Right lobe of liver (tissue), 6 donors: ENCODE data around the gene RASAL3. TPM values are rescaled to one million over a fixed set of nuclear protein-coding genes. Genes with fewer than 3 reads are reported as not detected.

ENCODE experiments used
- ATAC-seq, 4 donors: fragments of 200-7000 bp; cut with Tn5 transposase; one replicate each; pipeline ENCODE4 v1.9.1; 2020; ENCODE audit warnings: mild to moderate bottlenecking in 4 of 4, moderate library complexity in 4 of 4
- DNase-seq, 3 donors: peaks; one replicate each; pipeline ENCODE4 v3.0.0-alpha.2; 2020
- H3K27ac ChIP-seq, 3 donors: fragments of 200-600 bp; one replicate each; pipeline ENCODE4 v1.8.0; 2022
- H3K27me3 ChIP-seq, 2 donors: fragments of 200-600 bp; one replicate each; pipeline ENCODE4 v1.8.0; 2022
- H3K36me3 ChIP-seq, 4 donors: fragments of 200-600 bp; sonication (generic) in 1 of 4; one replicate each; pipeline versions ENCODE4 v1.5.1 to v1.8.0; 2017 to 2022; ENCODE audit warnings: control low read depth in 1 of 4
- H3K4me1 ChIP-seq, 4 donors: fragments of 200-600 bp; sonication (generic) in 1 of 4; one replicate each; pipeline versions ENCODE4 v1.5.1 to v1.8.0; 2017 to 2022; ENCODE audit warnings: control low read depth in 1 of 4
- H3K4me3 ChIP-seq, 3 donors: fragments of 200-600 bp; one replicate each; pipeline ENCODE4 v1.8.0; 2022
- H3K9me3 ChIP-seq, 4 donors: fragments of 200-600 bp; sonication (generic) in 1 of 4; one replicate each; pipeline versions ENCODE4 v1.5.1 to v1.8.0; 2017 to 2022; ENCODE audit warnings: control low read depth in 1 of 4
- CTCF ChIP-seq, 4 donors: fragments of 200-600 bp in 3 of 4; fragments of 450-650 bp in 1 of 4; IDR thresholded peaks; one replicate each; pipeline versions ENCODE4 v1.5.1 to v1.8.0; 2016 to 2022; ENCODE audit warnings: antibody characterized with exemption in 4 of 4, mild to moderate bottlenecking in 2 of 4
- POLR2A ChIP-seq: fragments of 450-650 bp; IDR thresholded peaks from one replicate; pipeline ENCODE4 v1.6.1; 2017; ENCODE audit warnings: antibody characterized with exemption, mild to moderate bottlenecking
- WGBS: methylation state at CpG from one replicate; pipeline ENCODE4 v1.1.6; 2018; ENCODE audit warnings: low coverage, low lambda C conversion rate; ENCODE audit not compliant: insufficient coverage; ENCODE audit errors: missing lambda C conversion rate; 5-methylcytosine and 5-hydroxymethylcytosine counted together
- intact Hi-C, 2 donors: fragments of 100-400 bp; cut with DNase I; formaldehyde crosslinking; loops; one replicate each; pipeline versions ENCODE4 v1.11.2 to v1.14.1; 2022
- total RNA-seq, 6 experiments: library from RNA; depleted of rRNA in 2 of 6; stranded (reverse); fragments of >200 nt in 2 of 6; fragmentation: NEBNext Ultra II Directional in 3 of 6; extraction: Animal tissue kit (Norgen Biotek cat#: 25700) in 3 of 6; gene quantifications; one replicate each; pipeline versions ENCODE4 v1.1.0 to v1.2.4, GENCODE V29; 2016 to 2023
- donor health status: DM: no; HTN: yes; CAD: no.
- donor health status: DM: no; HTN: no; CAD: no.
- donor health status: DM: no; HTN: no; CAD: no.
- donor health status: DM: no; HTN: yes; CAD: no.
- donor health status: DM: no; HTN: yes; CAD: no.

The RASAL3 gene
- total RNA-seq, 6 experiments from 2014 or later: 0.75 to 1.9 (median 1.1) TPM

GRCh38 chr19:15461694-15462093 is 2.6 kb downstream of the RASAL3 start:
- peaks cover 0 to 18% (median 3%) of the 10 kb centered on the region in 4 donors for H3K4me1 ChIP-seq
- DNase-seq (no peak), ATAC-seq (no peak)
- no peak overlapping the region for H3K27ac ChIP-seq
- no peak for TF ChIP-seq CTCF (IDR thresholded peaks at IDR 0.05)
- no peak for TF ChIP-seq POLR2A
- intact Hi-C loops: no loop called here
- no peaks in the 10 kb centered on the region for H3K9me3 ChIP-seq
- no peaks in the 10 kb centered on the region for H3K27me3 ChIP-seq
- no peaks in the 10 kb centered on the region for H3K36me3 ChIP-seq
- 83% methylated on average over 2 of the region's 2 CpGs for WGBS
- no peak overlapping the region for H3K4me3 ChIP-seq

- no peak for DNase-seq
- intact Hi-C loops: loop anchor here in 1 of 2 donors (10.0 kb wide), 1 partner anchor 97 kb away; no protein-coding TSS in a partner anchor
Measured at GRCh38 chr19:15457701-15458484, 6.5 kb downstream of the RASAL3 start.

GRCh38 chr19:15456871-15457700 is 7.3 kb downstream of the RASAL3 start:
- ATAC-seq (no peak), DNase-seq (no peak)
- Histone ChIP-seq H3K27ac (no peak overlapping the region), H3K4me3 (no peak overlapping the region), H3K27me3 (no peaks in the 10 kb centered on the region), H3K36me3 (no peaks in the 10 kb centered on the region), H3K4me1 (peaks cover 0 to 26% (median 3%) of the 10 kb centered on the region in 4 donors), H3K9me3 (no peaks in the 10 kb centered on the region)
- intact Hi-C loops: loop anchor here in 1 of 2 donors (10.0 kb wide), 1 partner anchor 98 kb away; no protein-coding TSS in a partner anchor
- 26% methylated on average over 15 of the region's 86 CpGs for WGBS
- no peak for TF ChIP-seq POLR2A
- no peak for TF ChIP-seq CTCF (IDR thresholded peaks at IDR 0.05)

More at GRCh38 chr19:15457701-15458484, 6.5 kb downstream of the RASAL3 start:
- H3K27ac ChIP-seq: no peak overlapping the region
- H3K36me3 ChIP-seq: no peaks in the 10 kb centered on the region
- TF ChIP-seq POLR2A: no peak
- TF ChIP-seq CTCF (IDR thresholded peaks at IDR 0.05): no peak
- H3K4me3 ChIP-seq: no peak overlapping the region
- no peaks in the 10 kb centered on the region for H3K9me3 ChIP-seq
- peaks cover 0 to 22% (median 3%) of the 10 kb centered on the region in 4 donors for H3K4me1 ChIP-seq
- 49% methylated on average over 23 of the region's 54 CpGs for WGBS
- no peak for ATAC-seq
- no peaks in the 10 kb centered on the region for H3K27me3 ChIP-seq

GRCh38 chr19:15456441-15456840 is 7.9 kb downstream of the RASAL3 start:
- intact Hi-C loops: loop anchor here in 1 of 2 donors (10.0 kb wide), 1 partner anchor 98 kb away; no protein-coding TSS in a partner anchor
- Histone ChIP-seq H3K4me3 (no peak overlapping the region), H3K27me3 (no peaks in the 10 kb centered on the region), H3K36me3 (no peaks in the 10 kb centered on the region), H3K9me3 (no peaks in the 10 kb centered on the region), H3K27ac (no peak overlapping the region), H3K4me1 (peaks cover 0 to 26% (median 3%) of the 10 kb centered on the region in 4 donors)
- WGBS: 40% methylated on average over 1 of the region's 14 CpGs
- peak in 1 of 4 donors; percentile 33 for ATAC-seq
- TF ChIP-seq POLR2A: no peak
- no peak for TF ChIP-seq CTCF (IDR thresholded peaks at IDR 0.05)
- peak in 1 of 3 donors; percentile 75 for DNase-seq
